Spleen (tissue), 7 donors: Measurements from ENCODE around the gene CNNM1.

Experiments
- CTCF ChIP-seq, 11 experiments: fragments of 200-600 bp in 7 of 11; fragments of 450-650 bp in 4 of 11; sonication (generic) in 4 of 11; IDR thresholded peaks in 8 of 11; conservative IDR thresholded peaks in 3 of 11; 1 replicate in 7 of 11; 2 replicates in 4 of 11; pipeline versions ENCODE4 v1.4.0 to v1.8.0; 2016 to 2021; ENCODE audit warnings: antibody characterized with exemption in 11 of 11, inconsistent platforms in 4 of 11, mild to moderate bottlenecking in 1 of 11
- POLR2A ChIP-seq, 3 donors: fragments of 450-650 bp; IDR thresholded peaks; one replicate each; pipeline ENCODE4 v1.5.1; 2017; ENCODE audit warnings: antibody characterized with exemption in 3 of 3, mild to moderate bottlenecking in 1 of 3
- POLR2AphosphoS5 ChIP-seq, 3 donors: sonication (generic); formaldehyde crosslinking; IDR thresholded peaks; one replicate each; pipeline ENCODE4 v1.5.1; 2017; ENCODE audit warnings: antibody characterized with exemption in 3 of 3
- donor health status: DM: no; HTN: no; CAD: no; lungs with moderate emphysema.
- donor health status: DM: no; HTN: no; CAD: no.
- donor health status: DM: no; HTN: no; CAD: no.

- TF ChIP-seq CTCF (IDR thresholded peaks at IDR 0.05 in 8 of 11, conservative IDR thresholded peaks at IDR 0.05 in 3 of 11) (no peak), POLR2AphosphoS5 (IDR thresholded peaks at IDR 0.05) (no peak), POLR2A (IDR thresholded peaks at IDR 0.05) (no peak)
Observed at GRCh38 chr10:99364125-99364524, 35.0 kb downstream of the CNNM1 start.
